ENCODE data around the gene NR3C2. TPM values are rescaled to one million over a fixed set of nuclear protein-coding genes. Genes with fewer than 3 reads are reported as not detected.

The NR3C2 gene
- total RNA-seq, 1 experiment from 2014 or later, result 2.7 TPM

DNA sequence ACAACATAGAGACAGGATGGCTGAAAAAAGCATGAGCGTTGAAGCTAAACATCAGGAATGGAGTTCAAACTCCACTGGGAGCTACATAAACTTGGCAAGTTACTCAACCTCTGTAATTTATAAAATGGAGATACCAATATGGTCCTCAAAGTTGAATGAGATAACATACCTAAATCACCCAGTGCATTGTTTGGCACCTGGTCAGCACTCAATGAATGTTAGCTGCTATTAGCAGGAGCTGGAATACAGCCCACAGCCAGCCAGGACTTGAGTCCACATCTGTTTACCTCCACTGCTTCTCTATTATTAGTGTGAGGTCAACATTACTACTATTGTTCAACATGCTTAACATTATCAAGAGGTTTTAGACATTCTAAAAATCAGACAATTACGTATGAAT is 97.9 kb downstream of the NR3C2 start (continued):
- TF ChIP-seq RAD21 (IDR thresholded peaks at IDR 0.05; ENCODE audit: low read depth) (no peak), TCF7L2 (IDR thresholded peaks at IDR 0.05; ENCODE audit: borderline replicate concordance, extremely low read depth, insufficient read depth, insufficient read length) (no peak), POLR2AphosphoS5 (IDR thresholded peaks at IDR 0.05; ENCODE audit: low read depth, low read length) (no peak)

- BruUV-seq (replicated peaks), result no TSS peak
- ChIA-PET CTCF (no interaction called here), RAD21 (ENCODE audit: low non-redundant PET in 1 of 2, low total read pairs in 2 of 2, uncharacterized antibody in 2 of 2, unreplicated experiment in 2 of 2) (no interaction called here), POLR2A (no interaction called here)
- H3K9me2 ChIP-seq (ENCODE audit: insufficient read depth), result no peaks in the 10 kb centered on the region
- no peaks in the 10 kb centered on the region for H3K4me1 ChIP-seq (ENCODE audit: control insufficient read depth in 1 of 2, insufficient read depth in 2 of 2, low read length in 2 of 2)
- no peaks in the 10 kb centered on the region for H3K27me3 ChIP-seq (ENCODE audit: insufficient read depth, low read length)
- H2AFZ ChIP-seq (ENCODE audit: low read depth, low read length, poor library complexity, severe bottlenecking), result no peak overlapping the region
- intact Hi-C loops (cut with micrococcal nuclease), result no loop called here
- H3K9me3 ChIP-seq (ENCODE audit: control insufficient read depth in 1 of 2, insufficient read depth in 1 of 2, low read depth in 1 of 2, low read length in 2 of 2), result no peaks in the 10 kb centered on the region
- H3K79me2 ChIP-seq (ENCODE audit: insufficient read depth, low read length), result no peaks in the 10 kb centered on the region
- H4K20me1 ChIP-seq (ENCODE audit: insufficient read depth), result no peaks in the 10 kb centered on the region
- TF ChIP-seq ZFX (IDR thresholded peaks at IDR 0.05) (no peak), FOSL1 (IDR thresholded peaks at IDR 0.05; ENCODE audit: low read depth) (no peak), SRF (IDR thresholded peaks at IDR 0.05; ENCODE audit: low read depth) (no peak), RAD21 (IDR thresholded peaks at IDR 0.05; ENCODE audit: low read depth) (no peak), POLR2A (IDR thresholded peaks at IDR 0.05; ENCODE audit: borderline replicate concordance, extremely low read depth, insufficient read depth, insufficient read length) (no peak), EGR1 (IDR thresholded peaks at IDR 0.05; ENCODE audit: low read depth) (no peak), CEBPB (IDR thresholded peaks at IDR 0.05; ENCODE audit: low read depth) (no peak), ATF3 (IDR thresholded peaks at IDR 0.05) (no peak)
- TF ChIP-seq, protein P1, sequence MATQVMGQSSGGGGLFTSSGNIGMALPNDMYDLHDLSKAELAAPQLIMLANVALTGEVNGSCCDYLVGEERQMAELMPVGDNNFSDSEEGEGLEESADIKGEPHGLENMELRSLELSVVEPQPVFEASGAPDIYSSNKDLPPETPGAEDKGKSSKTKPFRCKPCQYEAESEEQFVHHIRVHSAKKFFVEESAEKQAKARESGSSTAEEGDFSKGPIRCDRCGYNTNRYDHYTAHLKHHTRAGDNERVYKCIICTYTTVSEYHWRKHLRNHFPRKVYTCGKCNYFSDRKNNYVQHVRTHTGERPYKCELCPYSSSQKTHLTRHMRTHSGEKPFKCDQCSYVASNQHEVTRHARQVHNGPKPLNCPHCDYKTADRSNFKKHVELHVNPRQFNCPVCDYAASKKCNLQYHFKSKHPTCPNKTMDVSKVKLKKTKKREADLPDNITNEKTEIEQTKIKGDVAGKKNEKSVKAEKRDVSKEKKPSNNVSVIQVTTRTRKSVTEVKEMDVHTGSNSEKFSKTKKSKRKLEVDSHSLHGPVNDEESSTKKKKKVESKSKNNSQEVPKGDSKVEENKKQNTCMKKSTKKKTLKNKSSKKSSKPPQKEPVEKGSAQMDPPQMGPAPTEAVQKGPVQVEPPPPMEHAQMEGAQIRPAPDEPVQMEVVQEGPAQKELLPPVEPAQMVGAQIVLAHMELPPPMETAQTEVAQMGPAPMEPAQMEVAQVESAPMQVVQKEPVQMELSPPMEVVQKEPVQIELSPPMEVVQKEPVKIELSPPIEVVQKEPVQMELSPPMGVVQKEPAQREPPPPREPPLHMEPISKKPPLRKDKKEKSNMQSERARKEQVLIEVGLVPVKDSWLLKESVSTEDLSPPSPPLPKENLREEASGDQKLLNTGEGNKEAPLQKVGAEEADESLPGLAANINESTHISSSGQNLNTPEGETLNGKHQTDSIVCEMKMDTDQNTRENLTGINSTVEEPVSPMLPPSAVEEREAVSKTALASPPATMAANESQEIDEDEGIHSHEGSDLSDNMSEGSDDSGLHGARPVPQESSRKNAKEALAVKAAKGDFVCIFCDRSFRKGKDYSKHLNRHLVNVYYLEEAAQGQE (IDR thresholded peaks at IDR 0.05; ENCODE audit: low read depth), result no peak
- TF ChIP-seq, protein P2, sequence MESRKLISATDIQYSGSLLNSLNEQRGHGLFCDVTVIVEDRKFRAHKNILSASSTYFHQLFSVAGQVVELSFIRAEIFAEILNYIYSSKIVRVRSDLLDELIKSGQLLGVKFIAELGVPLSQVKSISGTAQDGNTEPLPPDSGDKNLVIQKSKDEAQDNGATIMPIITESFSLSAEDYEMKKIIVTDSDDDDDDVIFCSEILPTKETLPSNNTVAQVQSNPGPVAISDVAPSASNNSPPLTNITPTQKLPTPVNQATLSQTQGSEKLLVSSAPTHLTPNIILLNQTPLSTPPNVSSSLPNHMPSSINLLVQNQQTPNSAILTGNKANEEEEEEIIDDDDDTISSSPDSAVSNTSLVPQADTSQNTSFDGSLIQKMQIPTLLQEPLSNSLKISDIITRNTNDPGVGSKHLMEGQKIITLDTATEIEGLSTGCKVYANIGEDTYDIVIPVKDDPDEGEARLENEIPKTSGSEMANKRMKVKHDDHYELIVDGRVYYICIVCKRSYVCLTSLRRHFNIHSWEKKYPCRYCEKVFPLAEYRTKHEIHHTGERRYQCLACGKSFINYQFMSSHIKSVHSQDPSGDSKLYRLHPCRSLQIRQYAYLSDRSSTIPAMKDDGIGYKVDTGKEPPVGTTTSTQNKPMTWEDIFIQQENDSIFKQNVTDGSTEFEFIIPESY (IDR thresholded peaks at IDR 0.05; ENCODE audit: extremely low read depth, insufficient replicate concordance, low read length), result no peak
- TF ChIP-seq, protein P3, sequence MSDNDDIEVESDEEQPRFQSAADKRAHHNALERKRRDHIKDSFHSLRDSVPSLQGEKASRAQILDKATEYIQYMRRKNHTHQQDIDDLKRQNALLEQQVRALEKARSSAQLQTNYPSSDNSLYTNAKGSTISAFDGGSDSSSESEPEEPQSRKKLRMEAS (IDR thresholded peaks at IDR 0.05), result no peak
- H3K4me2 ChIP-seq (ENCODE audit: low read length), result no peak overlapping the region
- ATAC-seq (no peak), DNase-seq (ENCODE audit: low read depth, low spot score) (no peak)
- no peak overlapping the region for H3K27ac ChIP-seq (ENCODE audit: low read depth, low read length)
- H3K4me3 ChIP-seq (replicated peaks in 1 of 2; ENCODE audit: low read depth in 1 of 2, low read length in 2 of 2), result no peak overlapping the region
- H3K36me3 ChIP-seq (ENCODE audit: control insufficient read depth in 1 of 2, insufficient read depth in 2 of 2, low read length in 2 of 2), result no peaks in the 10 kb centered on the region
- H3K9ac ChIP-seq (ENCODE audit: low read length), result no peak overlapping the region
Observed at GRCh38 chr4:148341980-148342800, 100.0 kb downstream of the NR3C2 start.
